ENCODE results near the gene KCNJ3. TPM values are rescaled to one million over a fixed set of nuclear protein-coding genes. Genes with fewer than 3 reads are reported as not detected.

The KCNJ3 gene
- total RNA-seq, 1 experiment from 2014 or later, result 0.11 TPM

GRCh38 chr2:154670083-154670482 lies 28.4 kb upstream of the KCNJ3 start:
- Mint-ChIP-seq H3K36me3 (ENCODE audit: insufficient read depth in 1 of 3, low read depth in 3 of 3) (no peaks in the 10 kb centered on the region), H3K27me3 (ENCODE audit: low read depth) (no peaks in the 10 kb centered on the region), H3K9me3 (no peaks in the 10 kb centered on the region), H3K4me1 (no peaks in the 10 kb centered on the region), H3K4me3 (no peak overlapping the region), H3K27ac (no peak overlapping the region)
- H4K5ac ChIP-seq (ENCODE audit: insufficient read length, low read depth, low read length), result no peak overlapping the region
- H3K4me2 ChIP-seq (ENCODE audit: insufficient read depth, insufficient read length, low read length), result no peak overlapping the region
- H3K14ac ChIP-seq (ENCODE audit: insufficient read depth, low read length), result no peak overlapping the region
- H2BK12ac ChIP-seq (ENCODE audit: insufficient read length, low read depth, low read length), result no peak overlapping the region
- H3K79me2 ChIP-seq (ENCODE audit: insufficient read depth, low read length), result no peaks in the 10 kb centered on the region
- H2AFZ ChIP-seq (ENCODE audit: low read length), result no peak overlapping the region
- H3K4me1 ChIP-seq (ENCODE audit: insufficient read depth, low read length), result no peaks in the 10 kb centered on the region
- H2BK20ac ChIP-seq (ENCODE audit: low read depth, low read length, poor library complexity, severe bottlenecking), result no peak overlapping the region
- no CpG with 5 or more reads among the region's 1 CpG for WGBS (ENCODE audit: extremely low coverage, insufficient read length, low lambda C conversion rate)
- no peak overlapping the region for H2BK5ac ChIP-seq (ENCODE audit: insufficient read length, low read length)
- no peak overlapping the region for H3K4ac ChIP-seq (ENCODE audit: low read depth, low read length)
- no peak for DNase-seq
- H2BK15ac ChIP-seq (ENCODE audit: low read depth, low read length), result no peak overlapping the region
- no peak overlapping the region for H4K91ac ChIP-seq (ENCODE audit: insufficient read length, low read depth, low read length)
- no peaks in the 10 kb centered on the region for H3K27me3 ChIP-seq (ENCODE audit: insufficient read depth, low read length)
- H4K20me1 ChIP-seq (ENCODE audit: control insufficient read depth, insufficient read depth, insufficient read length), result no peaks in the 10 kb centered on the region
- H3K9me3 ChIP-seq (ENCODE audit: control insufficient read depth, low read depth, low read length), result no peaks in the 10 kb centered on the region
- no peak overlapping the region for H4K8ac ChIP-seq (replicated peaks; ENCODE audit: insufficient read length, low read depth, low read length)
- no peak overlapping the region for H3K56ac ChIP-seq (ENCODE audit: insufficient read length, low read depth, low read length)
- TF ChIP-seq CTCF (conservative IDR thresholded peaks at IDR 0.05), result no peak
- no peaks in the 10 kb centered on the region for H3K23me2 ChIP-seq (ENCODE audit: insufficient read length, low read depth, low read length, poor library complexity, severe bottlenecking)
- H3K9ac ChIP-seq (ENCODE audit: extremely low read depth, insufficient read length, low read length), result no peak overlapping the region
- no peak overlapping the region for H3K23ac ChIP-seq (ENCODE audit: insufficient read length, low read depth, low read length)
- H2BK120ac ChIP-seq (ENCODE audit: low read depth, low read length, poor library complexity, severe bottlenecking), result no peak overlapping the region
- no peak overlapping the region for H3T11ph ChIP-seq (ENCODE audit: low read length)
- H3K27ac ChIP-seq (ENCODE audit: insufficient read length, low read depth, low read length), result no peak overlapping the region
- no peak overlapping the region for H3K18ac ChIP-seq (ENCODE audit: insufficient read length, low read depth, low read length)
- no peak overlapping the region for H2AK5ac ChIP-seq (ENCODE audit: insufficient read length, low read length)
- H3K79me1 ChIP-seq (ENCODE audit: insufficient read depth, low read depth, low read length, poor library complexity, severe bottlenecking), result no peaks in the 10 kb centered on the region
